Measurements from ENCODE around the gene NHERF2.

DNA sequence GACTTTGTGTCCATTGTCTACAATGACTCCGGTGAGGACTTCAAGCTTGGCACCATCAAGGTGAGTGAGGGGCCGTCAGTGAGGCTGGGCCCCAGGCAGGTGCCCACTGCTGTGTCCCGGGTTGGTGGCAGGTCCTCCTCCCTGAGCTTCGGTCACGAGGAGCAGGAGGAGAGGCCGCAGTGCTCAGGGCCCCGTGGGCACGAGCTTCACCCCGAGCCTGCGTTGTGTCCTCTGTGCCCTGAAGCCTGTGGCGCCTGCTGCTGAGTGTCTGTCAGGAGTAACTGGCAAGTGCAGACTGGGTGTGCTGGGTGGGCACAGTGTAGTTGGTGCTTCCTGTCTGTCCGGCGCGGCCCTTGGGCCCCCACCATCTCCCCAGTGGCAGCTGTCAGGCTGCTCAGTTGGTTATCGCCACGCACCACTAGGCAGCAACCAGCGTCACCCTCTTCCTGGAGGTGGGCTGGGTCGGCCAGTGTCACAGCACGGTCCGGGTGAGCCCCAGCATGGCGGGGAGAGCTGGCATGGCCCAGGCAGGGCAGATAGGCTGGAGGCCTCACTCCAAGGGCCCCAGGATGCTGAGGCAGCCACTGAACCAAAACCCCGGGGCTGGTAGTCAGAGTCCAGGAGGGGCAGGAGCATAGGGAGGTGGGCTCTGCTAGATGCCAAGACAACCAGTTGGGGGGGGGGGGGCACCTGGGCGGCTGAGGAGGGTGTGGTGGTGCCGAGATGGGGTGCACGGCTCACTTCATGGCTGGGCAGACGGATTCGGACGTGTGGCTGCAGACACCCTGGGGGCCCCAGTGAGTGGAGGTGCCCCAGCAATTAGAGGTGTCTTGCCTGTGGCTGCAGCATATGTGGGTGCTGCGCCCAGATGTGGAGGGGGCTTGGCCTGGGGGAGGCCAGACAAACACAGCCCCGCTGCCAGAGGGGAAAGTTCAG is 60.4 kb downstream of the NHERF2 start:
- TF ChIP-seq, protein P1, sequence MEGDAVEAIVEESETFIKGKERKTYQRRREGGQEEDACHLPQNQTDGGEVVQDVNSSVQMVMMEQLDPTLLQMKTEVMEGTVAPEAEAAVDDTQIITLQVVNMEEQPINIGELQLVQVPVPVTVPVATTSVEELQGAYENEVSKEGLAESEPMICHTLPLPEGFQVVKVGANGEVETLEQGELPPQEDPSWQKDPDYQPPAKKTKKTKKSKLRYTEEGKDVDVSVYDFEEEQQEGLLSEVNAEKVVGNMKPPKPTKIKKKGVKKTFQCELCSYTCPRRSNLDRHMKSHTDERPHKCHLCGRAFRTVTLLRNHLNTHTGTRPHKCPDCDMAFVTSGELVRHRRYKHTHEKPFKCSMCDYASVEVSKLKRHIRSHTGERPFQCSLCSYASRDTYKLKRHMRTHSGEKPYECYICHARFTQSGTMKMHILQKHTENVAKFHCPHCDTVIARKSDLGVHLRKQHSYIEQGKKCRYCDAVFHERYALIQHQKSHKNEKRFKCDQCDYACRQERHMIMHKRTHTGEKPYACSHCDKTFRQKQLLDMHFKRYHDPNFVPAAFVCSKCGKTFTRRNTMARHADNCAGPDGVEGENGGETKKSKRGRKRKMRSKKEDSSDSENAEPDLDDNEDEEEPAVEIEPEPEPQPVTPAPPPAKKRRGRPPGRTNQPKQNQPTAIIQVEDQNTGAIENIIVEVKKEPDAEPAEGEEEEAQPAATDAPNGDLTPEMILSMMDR (conservative IDR thresholded peaks at IDR 0.05; ENCODE audit: low read length), result no peak
- TF ChIP-seq EZH2phosphoT487 (IDR thresholded peaks at IDR 0.05; ENCODE audit: borderline replicate concordance), result no peak

Data from Loucy (cell line).